Osteoblast (primary cell): ENCODE measurements around the gene KAT2A. TPM values are rescaled to one million over a fixed set of nuclear protein-coding genes. Genes with fewer than 3 reads are reported as not detected.
A peak's percentile ranks its signal among the peaks of the same experiment; 100 is the strongest.

Experiments
- DNase-seq: peaks from one replicate; pipeline ENCODE4 v3.0.0; 2011; ENCODE audit warnings: low spot score, mixed read lengths; ENCODE audit not compliant: insufficient read length; ENCODE audit errors: missing footprints
- H2AFZ ChIP-seq: 2 replicates; pipeline ENCODE4 v1.6.0; 2011; ENCODE audit warnings: mild to moderate bottlenecking, low read length
- H3K27ac ChIP-seq: 2 replicates; pipeline ENCODE4 v1.5.1; 2011; ENCODE audit warnings: mild to moderate bottlenecking, low read depth, low read length, moderate library complexity
- H3K27me3 ChIP-seq: 2 replicates; pipeline ENCODE4 v1.6.0; 2012; ENCODE audit warnings: mild to moderate bottlenecking, control low read depth, inconsistent platforms, low read length, moderate library complexity; ENCODE audit not compliant: insufficient read depth
- H3K36me3 ChIP-seq: 2 replicates; pipeline ENCODE4 v1.5.1; 2011; ENCODE audit warnings: mild to moderate bottlenecking, low read length, control low read depth, moderate library complexity; ENCODE audit not compliant: insufficient read depth
- H3K4me1 ChIP-seq: 2 replicates; pipeline ENCODE4 v1.5.1; 2011; ENCODE audit warnings: mild to moderate bottlenecking, low read length, control low read depth, moderate library complexity; ENCODE audit not compliant: insufficient read depth
- H3K4me2 ChIP-seq: 2 replicates; pipeline ENCODE4 v1.6.0; 2011; ENCODE audit warnings: mild to moderate bottlenecking, low read length; ENCODE audit not compliant: insufficient read depth
- H3K4me3 ChIP-seq: fragments of 200-600 bp; sonication (generic); 3 replicates; pipeline ENCODE4 v1.5.1; 2012; ENCODE audit warnings: mild to moderate bottlenecking, low read length, inconsistent platforms; ENCODE audit not compliant: insufficient read depth
- H3K79me2 ChIP-seq: 2 replicates; pipeline ENCODE4 v1.6.0; 2012; ENCODE audit warnings: mild to moderate bottlenecking, low read length, control low read depth, inconsistent platforms; ENCODE audit not compliant: insufficient read depth
- H3K9me3 ChIP-seq: 2 replicates; pipeline ENCODE4 v1.5.1; 2011; ENCODE audit warnings: low read depth, low read length, control low read depth
- H4K20me1 ChIP-seq: 2 replicates; pipeline ENCODE4 v1.6.0; 2012; ENCODE audit warnings: mild to moderate bottlenecking, low read length, control low read depth; ENCODE audit not compliant: insufficient read depth
- CTCF ChIP-seq: IDR thresholded peaks from 2 replicates; pipeline ENCODE4 v1.5.1; 2011; ENCODE audit warnings: mild to moderate bottlenecking, low read depth, low read length, moderate library complexity; ENCODE audit errors: extremely low read depth
- total RNA-seq: library from RNA; depleted of rRNA; stranded (reverse); fragments of >200 nt; gene quantifications from 2 replicates; pipeline ENCODE4 v1.2.3, GENCODE V29; 2012

The KAT2A gene
- total RNA-seq, 1 donor, result 9.0 TPM

- TF ChIP-seq CTCF, result no peak
- H2AFZ ChIP-seq, result no peak overlapping the region
- peaks cover 69% of the 10 kb centered on the region for H4K20me1 ChIP-seq
- no peak for DNase-seq
- H3K4me3 ChIP-seq, result no peak overlapping the region
- no peaks in the 10 kb centered on the region for H3K27me3 ChIP-seq
- no peaks in the 10 kb centered on the region for H3K9me3 ChIP-seq
- H3K36me3 ChIP-seq, result peaks cover 13% of the 10 kb centered on the region
- H3K79me2 ChIP-seq, result peaks cover 97% of the 10 kb centered on the region
- H3K4me1 ChIP-seq, result peaks cover 41% of the 10 kb centered on the region
- H3K27ac ChIP-seq, result no peak overlapping the region
- H3K4me2 ChIP-seq, result no peak overlapping the region
Observed at GRCh38 chr17:42136654-42137051, 15.5 kb upstream of the KAT2A start.

- Histone ChIP-seq H4K20me1 (peaks cover 69% of the 10 kb centered on the region), H3K27me3 (no peaks in the 10 kb centered on the region), H3K4me1 (peaks cover 38% of the 10 kb centered on the region), H3K79me2 (peaks cover 97% of the 10 kb centered on the region), H3K4me3 (no peak overlapping the region), H3K9me3 (no peaks in the 10 kb centered on the region), H3K36me3 (peaks cover 11% of the 10 kb centered on the region), H3K27ac (peak overlapping the region; percentile 24), H3K4me2 (peak overlapping the region; percentile 9), H2AFZ (no peak overlapping the region)
- DNase-seq, result peak; percentile 90
- no peak for TF ChIP-seq CTCF
Observed at GRCh38 chr17:42135664-42136653, 14.8 kb upstream of the KAT2A start.

- no peak for TF ChIP-seq CTCF
- H4K20me1 ChIP-seq, result peaks cover 75% of the 10 kb centered on the region
- peaks cover 38% of the 10 kb centered on the region for H3K4me1 ChIP-seq
Observed at GRCh38 chr17:42135151-42135550, 14.0 kb upstream of the KAT2A start.

GRCh38 chr17:42133461-42134041, 12.4 kb upstream of the KAT2A start:
- no peak overlapping the region for H3K4me3 ChIP-seq
- H3K36me3 ChIP-seq, result peaks cover 31% of the 10 kb centered on the region
- H3K27ac ChIP-seq, result peak overlapping the region; percentile 77
- H3K4me1 ChIP-seq, result peaks cover 38% of the 10 kb centered on the region
- no peak for TF ChIP-seq CTCF
- H2AFZ ChIP-seq, result no peak overlapping the region
- no peaks in the 10 kb centered on the region for H3K9me3 ChIP-seq
- no peaks in the 10 kb centered on the region for H3K27me3 ChIP-seq
- peak; percentile 77 for DNase-seq
- H3K4me2 ChIP-seq, result peak overlapping the region; percentile 76
- peaks cover 98% of the 10 kb centered on the region for H3K79me2 ChIP-seq
- peaks cover 71% of the 10 kb centered on the region for H4K20me1 ChIP-seq

More at GRCh38 chr17:42135151-42135550, 14.0 kb upstream of the KAT2A start:
- H3K79me2 ChIP-seq, result peaks cover 98% of the 10 kb centered on the region
- no peak overlapping the region for H2AFZ ChIP-seq
- H3K27ac ChIP-seq, result peak overlapping the region; percentile 24
- H3K27me3 ChIP-seq, result no peaks in the 10 kb centered on the region
- H3K36me3 ChIP-seq, result peaks cover 15% of the 10 kb centered on the region
- no peak overlapping the region for H3K4me2 ChIP-seq
- H3K9me3 ChIP-seq, result no peaks in the 10 kb centered on the region
- H3K4me3 ChIP-seq, result no peak overlapping the region
- no peak for DNase-seq
